Stimulated activated CD8-positive, alpha-beta memory T cell treated with anti-CD3 and anti-CD28 coated beads, Interleukin-7, amount 100 ng/mL, for 48 hours (primary cell): ENCODE data around the gene TMEM253.

Experiments used
- DNase-seq, 2 donors: peaks; one replicate each; pipeline ENCODE4 v3.0.0-alpha.2; 2020; ENCODE audit warnings: low read depth in 1 of 2; ENCODE audit errors: extremely low read depth in 1 of 2

TMEM253 gene

GRCh38 chr14:21100931-21101330 is at the start of gene TMEM253:
TSS of gene TMEM253 (plus strand) at chr14:21101066. CDS start at chr14:21101344, 278 bp downstream.
- DNase-seq: no peak

- DNase-seq: no peak
Observed at GRCh38 chr14:21053184-21054122, 47.4 kb upstream of the TMEM253 start.

- no peak for DNase-seq
Observed at GRCh38 chr14:21054123-21054767, 46.6 kb upstream of the TMEM253 start.

DNA sequence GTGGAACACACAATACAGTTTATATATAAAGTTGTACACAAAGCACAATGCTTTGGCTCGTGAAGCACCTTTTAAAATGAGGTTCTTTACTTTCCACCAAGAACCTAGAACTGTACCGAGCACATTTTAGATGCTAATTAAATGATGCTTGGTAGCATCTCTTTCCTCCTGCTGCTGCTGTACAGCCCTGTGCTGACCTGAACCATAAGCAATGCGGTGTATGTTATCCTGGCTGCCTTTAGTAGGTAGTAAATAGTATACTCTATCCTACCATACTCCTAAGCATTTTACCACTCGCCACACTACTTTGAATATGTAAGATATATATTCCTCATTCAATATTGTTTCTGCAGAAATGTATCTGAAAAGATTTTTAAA is 46.1 kb upstream of the TMEM253 start:
- no peak for DNase-seq

GRCh38 chr14:21055432-21056117 is 45.3 kb upstream of the TMEM253 start:
- no peak for DNase-seq

DNA sequence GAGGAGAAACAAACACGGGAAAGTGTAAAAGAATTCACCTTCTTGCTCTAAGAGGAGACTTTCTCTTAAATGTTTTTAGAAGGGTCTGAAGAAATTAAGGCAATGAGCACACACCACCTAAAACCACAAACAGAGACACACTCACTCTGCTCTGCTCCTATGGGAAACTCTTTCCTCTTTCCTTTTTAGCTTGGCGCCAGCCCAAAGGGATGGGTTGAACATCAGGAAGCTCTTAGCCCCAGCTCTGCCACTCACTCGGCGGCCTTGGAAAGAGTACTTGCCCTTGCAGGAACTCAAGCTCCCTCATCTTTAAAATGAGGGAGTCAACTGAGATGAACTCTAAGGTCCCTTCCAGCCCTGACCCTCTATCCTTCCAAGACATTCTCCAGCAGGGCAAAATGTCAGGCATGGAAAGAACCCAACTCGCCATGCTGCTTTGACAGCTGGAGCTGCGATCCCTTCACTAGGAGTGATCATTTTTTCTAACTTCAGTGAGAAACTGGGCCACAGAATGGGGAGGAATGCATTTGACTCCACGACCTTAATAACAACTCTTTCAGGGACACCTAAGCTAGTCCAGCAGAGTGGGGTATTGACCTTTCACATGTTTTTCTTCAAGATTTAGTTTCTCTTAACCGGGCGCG is 44.2 kb upstream of the TMEM253 start:
- DNase-seq: no peak

GRCh38 chr14:21057803-21058675 is 42.8 kb upstream of the TMEM253 start, which contains the start of gene RNASE8:
TSS of gene RNASE8 (plus strand) at chr14:21057822. CDS start at chr14:21057893, 71 bp downstream.
- DNase-seq: no peak

DNA sequence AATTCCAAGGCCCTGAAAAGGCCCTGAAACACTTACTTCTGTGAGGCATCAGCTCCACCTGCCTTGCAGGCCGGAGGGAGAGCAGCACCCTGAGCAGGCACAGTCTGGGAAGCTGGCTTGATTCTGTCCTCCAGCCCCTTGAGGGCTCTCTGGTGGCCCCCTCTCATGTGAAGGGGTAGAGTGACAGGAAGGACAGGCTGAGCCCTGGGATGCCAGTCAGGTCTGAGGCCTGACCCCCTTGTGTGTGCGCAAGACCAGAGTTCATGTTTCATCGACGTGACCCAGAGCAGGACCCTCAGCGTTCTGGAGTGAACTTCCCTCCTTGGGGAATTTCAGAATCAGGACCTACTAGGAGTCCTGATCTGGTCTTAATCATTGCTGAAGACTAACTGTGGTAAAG is 42.0 kb upstream of the TMEM253 start:
- DNase-seq: no peak

GRCh38 chr14:21059842-21060613 is 40.8 kb upstream of the TMEM253 start:
- DNase-seq: no peak

DNA sequence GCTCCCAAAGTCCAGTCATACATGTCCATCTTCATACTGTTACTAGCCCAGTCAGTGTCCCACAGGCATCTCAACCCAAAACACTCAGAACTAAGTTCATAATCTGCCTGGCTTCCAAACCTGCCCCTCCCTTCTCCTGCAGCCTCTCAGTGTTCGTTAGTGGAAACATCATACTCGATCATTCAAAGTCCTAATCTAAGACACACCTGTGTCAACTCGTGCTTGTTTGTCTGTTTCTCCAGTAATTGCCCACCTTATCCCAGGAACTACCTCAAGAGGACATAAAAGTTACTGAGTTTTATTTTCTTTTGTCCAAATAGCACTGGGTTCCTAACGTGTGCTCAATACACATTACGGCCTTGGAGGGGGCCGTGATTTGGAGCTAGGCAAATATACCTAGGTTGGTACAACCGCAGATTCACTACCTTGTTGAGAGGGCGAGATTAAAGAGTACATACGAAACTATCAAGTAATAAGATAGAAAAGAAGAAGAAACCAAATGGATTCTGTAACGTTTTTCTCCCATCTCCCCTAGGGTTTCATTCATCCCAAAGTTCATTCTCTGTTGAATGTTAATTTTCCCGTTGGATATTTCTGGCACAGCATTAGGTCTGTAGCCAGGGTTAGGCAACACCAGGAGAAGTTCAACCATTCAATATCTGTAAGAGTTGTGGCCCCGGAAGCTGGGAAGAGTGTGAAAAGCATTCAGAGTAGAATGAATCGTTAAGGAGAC is 40.1 kb upstream of the TMEM253 start:
- no peak for DNase-seq

DNA sequence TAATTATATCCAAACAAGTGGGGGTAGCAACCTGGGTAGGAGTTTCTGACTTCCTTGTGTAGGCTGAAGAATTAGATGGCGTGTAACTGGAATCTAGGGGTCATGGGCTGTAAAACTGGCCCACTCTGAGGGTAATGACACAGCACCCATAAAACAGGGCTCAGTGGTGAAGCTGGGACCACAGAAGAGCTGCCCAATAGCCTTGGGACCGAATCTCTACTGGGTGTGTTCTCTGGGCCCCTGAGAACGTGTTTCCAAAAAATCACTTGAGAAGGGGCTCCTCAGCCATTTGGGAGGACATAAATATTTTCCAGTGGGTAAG is 39.6 kb upstream of the TMEM253 start:
- no peak for DNase-seq

DNA sequence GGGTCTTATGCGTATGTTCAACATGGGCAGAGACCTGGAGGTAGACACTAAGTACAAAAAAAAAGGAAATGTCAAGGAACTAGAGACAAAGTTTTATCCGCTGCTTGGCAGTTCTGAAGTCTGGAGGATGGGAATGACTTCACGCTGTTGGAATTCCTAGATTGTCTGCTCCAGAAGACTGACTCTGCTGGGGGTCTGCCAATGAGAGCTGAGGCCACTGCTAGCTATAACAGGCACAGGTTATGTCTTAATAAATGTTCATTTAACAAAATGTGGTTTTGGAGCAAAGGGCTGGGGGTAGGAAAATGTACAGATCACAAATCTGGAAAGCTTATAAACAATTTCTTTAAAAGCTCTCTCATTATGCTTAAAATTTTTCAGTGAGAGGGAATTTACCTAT is 37.4 kb upstream of the TMEM253 start:
- no peak for DNase-seq

DNA sequence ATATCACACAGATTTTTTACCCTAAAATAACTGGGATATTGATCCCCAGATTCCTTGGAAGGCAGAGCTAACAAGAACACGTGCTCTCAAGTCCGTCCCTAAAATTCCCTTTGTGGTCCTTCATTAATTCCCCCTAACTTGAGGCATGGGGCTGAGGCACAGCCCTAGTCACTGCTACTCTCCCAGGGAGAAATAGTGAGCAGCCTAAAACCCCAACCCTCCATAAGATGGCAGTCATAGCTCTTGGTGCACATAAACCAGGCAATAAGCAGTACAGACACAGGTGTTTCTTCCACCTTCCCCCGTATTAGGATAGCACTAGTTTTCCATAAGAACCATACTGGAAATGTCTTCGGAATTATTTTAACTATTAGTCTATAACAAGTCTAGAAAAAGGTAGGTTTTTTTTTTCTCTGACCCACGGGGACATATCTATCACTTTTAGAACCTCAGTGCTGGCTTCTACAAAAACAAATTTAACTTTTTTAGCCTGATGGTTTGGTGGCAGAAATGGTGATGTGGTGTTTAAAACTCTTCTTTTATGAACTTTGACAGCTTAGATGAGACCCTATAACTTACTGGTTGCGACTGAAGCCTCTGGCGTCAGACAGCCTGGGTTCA is 33.9 kb upstream of the TMEM253 start:
- no peak for DNase-seq

- no peak for DNase-seq
Observed at GRCh38 chr14:21068521-21069387, 32.1 kb upstream of the TMEM253 start.

- DNase-seq: no peak
Observed at GRCh38 chr14:21069388-21070082, 31.3 kb upstream of the TMEM253 start.

- no peak for DNase-seq
Observed at GRCh38 chr14:21070083-21070609, 30.7 kb upstream of the TMEM253 start, which contains the start of gene ARHGEF40. TSS of gene ARHGEF40 (plus strand) at chr14:21070304. CDS start at chr14:21070397, 93 bp downstream.
